ENCODE data around the gene ZNHIT3. TPM values are rescaled to one million over a fixed set of nuclear protein-coding genes. Genes with fewer than 3 reads are reported as not detected.

The ZNHIT3 gene
- total RNA-seq, 2 donors from 2014 or later, result 13.8 to 27.1 TPM

DNA sequence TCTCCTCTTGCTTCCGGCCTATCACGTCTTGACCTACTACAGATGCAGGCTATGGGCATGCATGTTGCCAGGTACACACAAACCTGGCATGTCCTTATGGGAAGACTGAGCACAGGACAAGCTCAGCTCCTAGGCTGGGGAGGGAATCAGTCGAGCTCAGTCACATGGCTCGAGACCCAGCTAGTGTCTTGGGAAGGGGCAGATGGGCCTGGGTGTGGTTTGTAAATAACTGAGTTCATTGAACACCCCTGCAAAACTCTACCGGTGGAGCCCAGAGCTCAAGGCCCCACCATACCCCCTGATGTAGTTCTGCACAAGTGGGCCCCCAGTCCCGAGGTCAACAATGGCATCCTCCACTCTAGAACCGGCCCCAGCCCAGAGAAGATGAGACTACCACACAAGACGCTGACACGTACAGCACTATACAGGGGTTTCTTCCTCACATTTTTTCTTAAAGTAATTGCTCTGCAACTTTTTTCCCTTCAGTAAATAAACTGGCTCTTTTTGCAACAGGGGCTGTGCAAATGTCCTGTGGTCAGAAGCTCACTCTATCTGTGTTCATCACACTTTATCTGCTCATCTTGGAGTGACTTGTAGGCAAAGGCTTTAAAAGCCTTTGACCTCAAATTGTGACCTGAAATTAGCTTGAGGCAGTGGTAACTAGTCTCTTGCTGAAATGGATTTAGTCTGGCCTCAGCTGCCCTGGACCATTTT, 22.9 kb downstream of the ZNHIT3 start:
- Histone ChIP-seq H3K9me3 (no peaks in the 10 kb centered on the region), H3K36me3 (peaks cover 28% of the 10 kb centered on the region), H3K27ac (no peak overlapping the region), H3K27me3 (replicated peaks; ENCODE audit: insufficient read depth) (no peaks in the 10 kb centered on the region), H3K4me1 (ENCODE audit: control insufficient read depth in 1 of 2, low read depth in 2 of 2) (no peaks in the 10 kb centered on the region), H3K4me3 (no peak overlapping the region)
- no peak for ATAC-seq (ENCODE audit: insufficient number of reproducible peaks, low FRiP score, low read depth)
- TF ChIP-seq, protein P1, sequence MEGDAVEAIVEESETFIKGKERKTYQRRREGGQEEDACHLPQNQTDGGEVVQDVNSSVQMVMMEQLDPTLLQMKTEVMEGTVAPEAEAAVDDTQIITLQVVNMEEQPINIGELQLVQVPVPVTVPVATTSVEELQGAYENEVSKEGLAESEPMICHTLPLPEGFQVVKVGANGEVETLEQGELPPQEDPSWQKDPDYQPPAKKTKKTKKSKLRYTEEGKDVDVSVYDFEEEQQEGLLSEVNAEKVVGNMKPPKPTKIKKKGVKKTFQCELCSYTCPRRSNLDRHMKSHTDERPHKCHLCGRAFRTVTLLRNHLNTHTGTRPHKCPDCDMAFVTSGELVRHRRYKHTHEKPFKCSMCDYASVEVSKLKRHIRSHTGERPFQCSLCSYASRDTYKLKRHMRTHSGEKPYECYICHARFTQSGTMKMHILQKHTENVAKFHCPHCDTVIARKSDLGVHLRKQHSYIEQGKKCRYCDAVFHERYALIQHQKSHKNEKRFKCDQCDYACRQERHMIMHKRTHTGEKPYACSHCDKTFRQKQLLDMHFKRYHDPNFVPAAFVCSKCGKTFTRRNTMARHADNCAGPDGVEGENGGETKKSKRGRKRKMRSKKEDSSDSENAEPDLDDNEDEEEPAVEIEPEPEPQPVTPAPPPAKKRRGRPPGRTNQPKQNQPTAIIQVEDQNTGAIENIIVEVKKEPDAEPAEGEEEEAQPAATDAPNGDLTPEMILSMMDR (IDR thresholded peaks at IDR 0.05), result no peak
- no peak for DNase-seq (ENCODE audit: low spot score)

DNA sequence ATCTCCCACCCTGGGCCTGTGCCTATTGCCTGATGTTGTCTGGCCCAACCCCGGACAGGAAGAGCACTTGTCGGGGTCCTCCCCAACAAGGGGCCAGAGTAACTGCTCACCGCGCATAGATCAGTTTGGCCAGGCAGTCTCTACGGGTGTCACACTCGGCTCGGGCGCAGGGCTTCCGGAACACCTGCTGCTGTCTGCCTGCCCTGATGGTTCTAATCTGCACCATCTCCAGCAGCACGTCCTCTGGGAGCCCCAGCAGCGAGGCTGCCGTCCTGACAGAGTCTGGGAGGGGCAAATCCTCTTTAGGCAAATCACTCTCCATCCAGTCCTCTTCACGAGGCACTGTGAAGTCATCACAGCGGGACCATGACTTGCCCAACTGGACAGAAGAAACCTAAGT, 24.2 kb downstream of the ZNHIT3 start:
- Histone ChIP-seq H3K27me3 (replicated peaks; ENCODE audit: insufficient read depth) (no peaks in the 10 kb centered on the region), H3K36me3 (peaks cover 24% of the 10 kb centered on the region), H3K27ac (no peak overlapping the region), H3K4me3 (no peak overlapping the region), H3K4me1 (ENCODE audit: control insufficient read depth in 1 of 2, low read depth in 2 of 2) (no peaks in the 10 kb centered on the region), H3K9me3 (no peaks in the 10 kb centered on the region)
- TF ChIP-seq, protein P1 (IDR thresholded peaks at IDR 0.05), result no peak
- no peak for DNase-seq (ENCODE audit: low spot score)
- ATAC-seq (ENCODE audit: insufficient number of reproducible peaks, low FRiP score, low read depth), result no peak

DNA sequence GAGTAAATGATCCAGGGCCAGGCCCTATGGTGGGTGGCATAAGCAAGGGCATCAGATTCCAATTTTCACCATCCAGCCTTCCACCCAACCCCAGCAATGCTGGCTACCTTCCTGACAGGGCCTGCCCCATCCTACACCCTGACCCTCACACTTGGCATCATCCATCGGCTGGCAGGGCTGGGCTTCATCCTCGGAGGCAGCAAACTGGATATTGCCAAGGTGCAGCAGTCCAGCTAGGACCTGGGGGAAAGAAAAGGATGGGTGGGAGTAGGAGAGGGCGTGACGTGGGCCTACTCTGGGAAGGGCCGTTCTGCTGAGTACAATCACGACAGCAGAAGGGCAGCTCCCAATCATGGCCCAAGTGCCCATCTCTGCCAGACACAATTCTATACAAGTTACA, 24.7 kb downstream of the ZNHIT3 start:
- Histone ChIP-seq H3K27ac (no peak overlapping the region), H3K9me3 (no peaks in the 10 kb centered on the region), H3K27me3 (replicated peaks; ENCODE audit: insufficient read depth) (no peaks in the 10 kb centered on the region), H3K4me3 (no peak overlapping the region), H3K36me3 (peaks cover 23% of the 10 kb centered on the region), H3K4me1 (ENCODE audit: control insufficient read depth in 1 of 2, low read depth in 2 of 2) (no peaks in the 10 kb centered on the region)
- TF ChIP-seq, protein P1 (IDR thresholded peaks at IDR 0.05), result no peak
- DNase-seq (ENCODE audit: low spot score) (no peak), ATAC-seq (ENCODE audit: insufficient number of reproducible peaks, low FRiP score, low read depth) (no peak)

DNA sequence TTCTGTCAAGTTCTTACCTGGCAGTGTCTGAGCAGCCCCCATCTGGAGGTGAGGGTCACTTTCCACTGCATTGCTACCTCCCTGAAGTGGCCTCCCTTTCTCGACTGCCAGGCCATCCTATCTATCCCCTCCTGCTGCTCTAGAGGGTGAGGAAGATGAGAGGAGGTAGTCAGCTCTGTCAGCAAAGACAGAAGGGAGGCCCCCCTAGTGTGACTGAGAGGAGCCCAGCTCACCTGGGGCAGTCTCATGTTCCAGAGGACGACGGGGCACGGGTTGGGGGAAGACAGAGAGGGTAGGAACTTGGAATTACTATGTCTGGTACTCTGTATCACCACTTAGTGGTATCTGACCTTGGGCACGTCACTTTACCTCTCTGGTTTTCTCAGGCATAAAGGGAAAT, 26.2 kb downstream of the ZNHIT3 start:
- Histone ChIP-seq H3K36me3 (peaks cover 18% of the 10 kb centered on the region), H3K27me3 (replicated peaks; ENCODE audit: insufficient read depth) (no peaks in the 10 kb centered on the region), H3K27ac (no peak overlapping the region), H3K4me3 (no peak overlapping the region), H3K4me1 (ENCODE audit: control insufficient read depth in 1 of 2, low read depth in 2 of 2) (no peaks in the 10 kb centered on the region), H3K9me3 (no peaks in the 10 kb centered on the region)
- no peak for DNase-seq (ENCODE audit: low spot score)
- TF ChIP-seq, protein P1 (IDR thresholded peaks at IDR 0.05), result no peak
- ATAC-seq (ENCODE audit: insufficient number of reproducible peaks, low FRiP score, low read depth), result no peak

DNA sequence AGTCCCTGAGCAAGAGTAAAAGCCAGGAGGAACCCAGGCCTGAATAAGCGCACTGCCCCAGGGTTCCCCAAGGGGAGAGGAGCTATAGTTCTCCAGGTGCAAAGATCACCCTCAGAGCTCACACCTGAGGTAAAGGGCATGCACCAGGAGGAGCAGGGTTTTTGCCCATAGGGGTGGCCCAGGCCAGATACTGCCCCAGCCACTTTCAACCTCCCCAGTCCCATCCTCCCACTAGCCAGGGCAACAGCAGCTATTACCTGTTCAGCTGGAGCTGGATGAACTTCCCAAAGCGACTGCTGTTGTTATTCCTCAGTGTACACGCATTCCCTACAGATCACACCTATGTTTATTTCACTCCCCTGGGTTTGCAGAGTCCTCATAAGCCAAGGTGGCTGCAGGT, 28.4 kb downstream of the ZNHIT3 start:
- DNase-seq (ENCODE audit: low spot score), result no peak
- Histone ChIP-seq H3K9me3 (no peaks in the 10 kb centered on the region), H3K36me3 (peaks cover 7% of the 10 kb centered on the region), H3K27me3 (replicated peaks; ENCODE audit: insufficient read depth) (no peaks in the 10 kb centered on the region), H3K4me1 (ENCODE audit: control insufficient read depth in 1 of 2, low read depth in 2 of 2) (no peaks in the 10 kb centered on the region), H3K4me3 (no peak overlapping the region), H3K27ac (no peak overlapping the region)
- TF ChIP-seq, protein P1 (IDR thresholded peaks at IDR 0.05), result no peak
- no peak for ATAC-seq (ENCODE audit: insufficient number of reproducible peaks, low FRiP score, low read depth)

Data from thoracic aorta (tissue), 2 donors.